Measurements from ENCODE around the gene EIF3L.
"Not testable (repeated sequence)": the region's sequence is repeated elsewhere in the genome, so short reads cannot be mapped to it uniquely, and the experiment has no call there.

The EIF3L gene

DNA sequence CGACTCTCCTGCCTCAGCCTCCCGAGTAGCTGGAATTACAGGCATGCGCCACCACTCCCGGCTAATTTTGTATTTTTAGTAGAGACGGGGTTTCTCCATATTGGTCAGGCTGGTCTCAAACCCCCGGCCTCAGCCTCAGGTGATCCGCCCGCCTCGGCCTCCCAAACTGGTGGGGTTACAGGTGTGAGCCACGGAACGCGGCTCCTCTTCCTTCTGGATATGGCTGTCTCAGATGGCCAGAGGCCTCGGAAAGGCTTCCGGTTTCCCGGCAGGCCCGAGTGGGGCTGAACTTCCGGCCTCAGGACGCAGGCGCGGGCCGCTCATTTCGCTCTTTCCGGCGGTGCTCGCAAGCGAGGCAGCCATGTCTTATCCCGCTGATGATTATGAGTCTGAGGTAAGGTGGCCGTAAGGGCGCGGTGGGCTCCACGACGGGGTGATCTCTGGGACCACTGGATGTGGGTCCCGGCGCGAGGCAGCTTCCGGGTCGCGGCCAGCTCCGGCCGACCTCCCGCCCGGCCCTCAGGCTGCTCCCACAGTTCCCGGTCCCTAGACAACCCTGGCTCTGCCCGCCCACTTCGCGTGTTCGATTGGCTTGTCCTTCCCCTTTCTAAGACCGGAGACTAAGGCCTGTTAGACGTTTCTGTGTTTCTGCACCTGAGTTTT lies at the start of gene EIF3L:
Gene EIF3L, plus strand, starts transcription at position 331 of the 663 bp plus-strand sequence. Its CDS starts 31 bp downstream, at position 362.
- DNase-seq, result peak; percentile 96

DNA sequence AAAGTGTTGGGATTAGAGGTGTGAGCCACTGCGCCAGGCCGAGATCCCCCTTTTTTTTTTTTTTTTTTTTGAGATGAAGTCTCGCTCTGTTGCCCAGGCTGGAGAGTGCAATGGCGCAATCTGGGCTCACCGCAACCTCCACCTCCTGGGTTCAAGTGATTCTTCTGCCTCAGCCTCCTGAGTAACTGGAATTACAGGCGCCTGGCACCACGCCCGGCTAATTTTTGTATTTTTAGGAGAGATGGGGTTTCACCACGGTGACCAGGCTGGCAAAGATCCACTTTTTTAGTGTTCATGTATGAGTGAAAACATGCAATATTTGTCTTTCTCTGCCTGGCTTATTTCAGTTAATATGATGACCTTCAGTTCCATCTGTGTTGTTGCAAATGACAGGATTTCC lies 49.2 kb upstream of the EIF3L start:
- DNase-seq, result not testable (repeated sequence)

- peak; percentile 43 for DNase-seq
These were observed 47.3 kb upstream of the EIF3L start for GRCh38 chr22:37801946-37802309.

- peak; percentile 73 for DNase-seq
These were observed 46.7 kb upstream of the EIF3L start for GRCh38 chr22:37802310-37803194.

- peak; percentile 93 for DNase-seq
These were observed 46.0 kb upstream of the EIF3L start for GRCh38 chr22:37803195-37803638.

- DNase-seq, result no peak
These were observed 45.4 kb upstream of the EIF3L start for GRCh38 chr22:37803639-37804351.

- DNase-seq, result peak; percentile 24
These were observed 44.8 kb upstream of the EIF3L start for GRCh38 chr22:37804352-37804880.

DNA sequence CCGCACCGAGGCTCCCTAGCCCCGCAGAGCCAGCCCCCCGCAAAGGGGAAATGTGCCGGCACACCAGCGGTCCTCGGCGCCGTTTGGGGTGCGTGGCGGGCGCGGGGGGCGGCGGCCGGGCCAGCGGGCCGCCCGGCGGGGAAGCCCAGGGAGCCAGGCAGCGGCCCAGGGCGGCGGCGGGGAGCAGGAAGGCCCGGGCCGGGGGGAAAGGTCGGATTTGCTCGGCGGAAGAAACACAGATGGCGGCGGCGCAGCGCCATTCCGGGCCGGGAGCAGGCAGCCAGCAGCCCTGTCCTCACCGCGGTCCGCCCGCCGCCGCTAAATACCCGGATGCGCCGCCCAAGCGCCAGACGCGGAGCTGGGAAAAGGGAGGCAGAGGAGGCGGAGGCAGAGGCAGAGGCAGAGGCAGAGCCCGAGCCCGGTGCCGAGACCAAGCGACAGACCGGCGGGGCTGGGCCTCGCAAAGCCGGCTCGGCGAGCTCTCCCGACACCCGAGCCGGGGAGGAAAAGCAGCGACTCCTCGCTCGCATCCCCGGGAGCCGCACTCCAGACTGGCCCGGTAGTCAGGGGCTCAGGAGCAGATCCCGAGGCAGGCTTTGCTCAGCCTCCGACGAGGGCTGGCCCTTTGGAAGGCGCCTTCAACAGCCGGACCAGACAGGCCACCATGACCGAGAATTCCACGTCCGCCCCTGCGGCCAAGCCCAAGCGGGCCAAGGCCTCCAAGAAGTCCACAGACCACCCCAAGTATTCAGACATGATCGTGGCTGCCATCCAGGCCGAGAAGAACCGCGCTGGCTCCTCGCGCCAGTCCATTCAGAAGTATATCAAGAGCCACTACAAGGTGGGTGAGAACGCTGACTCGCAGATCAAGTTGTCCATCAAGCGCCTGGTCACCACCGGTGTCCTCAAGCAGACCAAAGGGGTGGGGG lies 44.1 kb upstream of the EIF3L start:
- peak; percentile 79 for DNase-seq

GRCh38 chr22:37805810-37806277 lies 43.4 kb upstream of the EIF3L start:
- peak; percentile 19 for DNase-seq

GRCh38 chr22:37806409-37807333 lies 42.5 kb upstream of the EIF3L start:
- DNase-seq, result peak; percentile 62

DNA sequence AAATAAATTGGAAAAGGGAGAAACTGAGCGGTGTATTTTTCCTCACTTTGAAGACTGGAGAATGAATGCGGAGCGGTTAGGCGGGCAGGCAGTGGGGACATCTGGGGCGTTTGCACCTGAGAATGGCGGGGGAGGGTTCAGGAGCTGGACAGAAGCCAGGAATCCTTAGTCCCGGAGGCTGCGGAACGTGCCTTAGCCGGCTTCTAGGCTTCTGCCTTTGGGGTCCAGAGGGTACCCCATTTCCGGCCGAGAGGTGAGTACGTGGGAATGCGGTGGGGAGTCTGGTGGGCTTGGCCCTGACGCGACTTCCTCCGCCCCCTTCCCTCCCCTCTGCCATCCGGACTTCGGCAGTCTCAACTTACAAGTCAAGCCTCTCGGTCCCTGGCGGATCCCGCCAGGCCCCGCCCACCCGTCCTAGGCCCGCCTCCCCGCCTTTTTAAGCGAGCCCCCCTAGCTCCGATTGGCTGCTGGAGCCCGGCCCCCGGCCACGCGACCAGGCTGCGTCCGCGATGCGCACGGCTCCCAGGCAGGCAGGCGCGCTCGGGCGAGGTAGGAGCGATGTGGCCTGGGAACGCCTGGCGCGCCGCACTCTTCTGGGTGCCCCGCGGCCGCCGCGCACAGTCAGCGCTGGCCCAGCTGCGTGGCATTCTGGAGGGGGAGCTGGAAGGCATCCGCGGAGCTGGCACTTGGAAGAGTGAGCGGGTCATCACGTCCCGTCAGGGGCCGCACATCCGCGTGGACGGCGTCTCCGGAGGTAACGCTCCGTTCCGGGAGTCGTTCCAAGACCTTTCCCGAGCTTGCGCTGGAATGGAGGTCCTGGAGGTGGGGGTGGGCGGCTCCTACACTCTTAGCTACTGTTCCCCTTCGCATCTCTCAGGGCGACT lies 41.6 kb upstream of the EIF3L start, which contains the start of gene GCAT:
Gene GCAT, plus strand, starts transcription at position 525 of the 884 bp plus-strand sequence. Its CDS starts 34 bp downstream, at position 559.
- DNase-seq, result peak; percentile 97

- DNase-seq, result peak; percentile 50
These were observed 40.9 kb upstream of the EIF3L start for GRCh38 chr22:37808294-37808657.

DNA sequence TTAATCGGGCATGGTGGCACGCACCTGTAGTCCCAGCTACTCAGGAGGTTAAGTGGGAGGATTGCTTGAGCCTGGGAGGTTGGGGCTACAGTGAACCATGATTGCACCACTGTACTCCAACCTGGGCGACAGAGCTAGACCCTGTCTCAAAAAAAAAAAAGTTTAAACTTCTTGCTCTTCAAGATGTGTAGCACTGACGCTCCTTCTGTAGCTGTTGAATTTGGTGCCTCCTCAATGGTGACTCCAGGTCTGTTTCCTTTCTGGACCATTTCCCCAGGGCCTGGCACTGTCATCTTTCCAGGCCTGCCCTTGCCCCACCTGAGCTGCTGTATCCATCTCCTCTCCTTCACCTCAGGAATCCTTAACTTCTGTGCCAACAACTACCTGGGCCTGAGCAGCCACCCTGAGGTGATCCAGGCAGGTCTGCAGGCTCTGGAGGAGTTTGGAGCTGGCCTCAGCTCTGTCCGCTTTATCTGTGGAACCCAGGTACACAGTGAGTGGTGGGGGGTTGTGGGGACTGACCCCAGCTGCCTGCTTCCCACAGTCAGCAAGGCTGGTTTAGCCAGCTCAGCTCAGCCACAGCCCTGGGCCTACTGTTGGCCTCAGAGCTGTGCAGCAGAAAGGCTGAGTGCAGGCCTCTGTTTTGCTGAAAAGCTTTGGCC lies 39.4 kb upstream of the EIF3L start:
- DNase-seq, result no peak

GRCh38 chr22:37811867-37812266 lies 37.4 kb upstream of the EIF3L start:
- no peak for DNase-seq

- DNase-seq, result no peak
These were observed 36.1 kb upstream of the EIF3L start for GRCh38 chr22:37812869-37813678.

DNA sequence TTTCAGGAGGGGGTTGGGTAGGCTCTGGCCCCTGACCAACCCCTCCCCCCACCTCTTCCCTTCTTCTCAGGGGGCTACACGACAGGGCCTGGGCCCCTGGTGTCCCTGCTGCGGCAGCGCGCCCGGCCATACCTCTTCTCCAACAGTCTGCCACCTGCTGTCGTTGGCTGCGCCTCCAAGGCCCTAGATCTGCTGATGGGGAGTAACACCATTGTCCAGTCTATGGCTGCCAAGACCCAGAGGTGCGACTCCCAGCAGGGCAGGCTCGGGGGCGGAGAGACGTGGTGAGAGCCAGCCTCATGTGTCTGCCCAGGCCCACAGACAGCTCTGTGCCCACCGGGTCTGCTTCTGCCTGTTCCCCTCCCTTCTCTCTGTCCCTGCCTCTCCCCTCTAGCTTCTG lies 33.6 kb upstream of the EIF3L start:
- no peak for DNase-seq

GRCh38 chr22:37816543-37817180 lies 32.6 kb upstream of the EIF3L start:
- no peak for DNase-seq

Data from hematopoietic multipotent progenitor cell treated with erythropoietin and hydrocortisone succinate and interleukin-3 and kit ligand, for 6 days (in vitro differentiated cells).